CD4-positive, alpha-beta T cell treated with Interleukin-15 for 1 hour (primary cell): Measurements from ENCODE around the gene CST5.
"Not testable (repeated sequence)": the region's sequence is repeated elsewhere in the genome, so short reads cannot be mapped to it uniquely, and the experiment has no call there.

Experiments
- DNase-seq: peaks from one replicate; pipeline ENCODE4 v3.0.0-alpha.2; 2020

The CST5 gene

GRCh38 chr20:23887856-23888255, 8.3 kb upstream of the CST5 start:
- DNase-seq: no peak

GRCh38 chr20:23884771-23885162, 5.2 kb upstream of the CST5 start:
- no peak for DNase-seq

- no peak for DNase-seq
Observed at GRCh38 chr20:23884136-23884770, 4.7 kb upstream of the CST5 start.

GRCh38 chr20:23881371-23881770, 1.8 kb upstream of the CST5 start:
- DNase-seq: no peak

DNA sequence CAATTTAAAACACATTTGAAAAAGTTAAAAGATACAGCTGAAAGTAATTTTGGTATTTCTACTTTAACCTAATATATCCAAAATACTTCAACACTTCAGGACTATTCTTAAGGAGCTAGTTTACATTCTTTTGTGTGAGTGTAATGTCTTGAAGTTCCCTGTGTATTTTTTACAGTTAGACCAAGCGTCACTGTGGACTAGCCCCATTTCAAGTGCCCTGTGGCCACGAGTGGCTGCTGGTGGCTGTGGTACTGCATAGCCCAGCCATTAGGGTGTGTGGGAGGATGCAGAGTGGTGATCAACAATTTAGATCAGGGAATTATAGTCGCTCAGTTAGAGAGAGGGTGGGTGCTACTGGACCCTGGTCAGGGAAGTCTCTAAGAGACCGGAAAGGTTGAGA, 869 bp upstream of the CST5 start:
- DNase-seq: no peak

DNA sequence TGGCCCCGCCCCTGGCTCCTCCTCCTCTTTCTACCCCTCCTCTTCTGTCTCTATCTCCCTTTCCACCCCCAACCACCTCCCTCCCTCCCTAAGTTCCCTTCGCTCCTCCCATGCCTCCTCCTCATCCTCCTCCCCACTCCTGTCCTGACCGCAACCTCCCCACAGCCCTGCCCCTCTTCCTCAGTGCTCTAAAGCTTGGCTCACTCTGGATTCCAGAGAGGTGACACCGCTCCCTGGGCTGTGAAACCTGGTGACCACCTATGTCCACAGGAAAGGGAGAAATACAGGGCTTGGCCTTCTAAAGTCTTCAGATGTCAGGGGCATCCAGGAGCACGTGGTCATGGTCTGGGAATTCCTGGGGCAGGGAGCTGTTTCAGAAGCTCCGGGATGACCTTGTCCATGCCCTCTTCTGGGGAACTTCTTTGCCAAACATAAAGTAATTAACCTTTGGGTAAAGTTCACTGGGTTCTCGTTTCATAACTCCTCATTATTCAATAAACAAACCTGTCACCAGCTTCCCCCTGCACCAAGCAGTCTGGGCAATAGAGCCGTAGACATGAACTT, 345 bp upstream of the CST5 start:
- no peak for DNase-seq

DNA sequence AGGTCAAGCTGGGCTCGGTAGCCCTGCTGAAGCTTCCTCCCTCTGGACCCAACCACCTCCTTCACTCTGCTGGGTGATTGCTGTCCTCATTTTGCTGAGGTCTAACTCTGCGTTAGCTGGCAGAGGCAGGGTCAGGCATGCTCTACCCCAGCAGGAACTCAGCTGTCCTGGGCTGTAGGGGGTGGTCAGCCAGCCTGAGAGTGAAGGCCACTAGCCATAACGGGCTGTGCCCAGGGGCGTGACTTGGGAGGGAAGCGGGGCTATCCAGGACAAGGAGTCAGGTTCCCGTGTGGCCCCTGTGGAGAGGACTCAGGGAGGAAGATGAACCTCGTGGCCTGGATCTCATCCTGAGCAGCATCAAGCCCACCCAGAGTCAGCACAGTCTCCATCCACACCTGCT, 761 bp downstream of the CST5 start:
- DNase-seq: no peak

GRCh38 chr20:23878016-23878542, 1.5 kb downstream of the CST5 start:
- DNase-seq: not testable (repeated sequence)

- DNase-seq: no peak
Observed at GRCh38 chr20:23877524-23877923, 2.0 kb downstream of the CST5 start.

DNA sequence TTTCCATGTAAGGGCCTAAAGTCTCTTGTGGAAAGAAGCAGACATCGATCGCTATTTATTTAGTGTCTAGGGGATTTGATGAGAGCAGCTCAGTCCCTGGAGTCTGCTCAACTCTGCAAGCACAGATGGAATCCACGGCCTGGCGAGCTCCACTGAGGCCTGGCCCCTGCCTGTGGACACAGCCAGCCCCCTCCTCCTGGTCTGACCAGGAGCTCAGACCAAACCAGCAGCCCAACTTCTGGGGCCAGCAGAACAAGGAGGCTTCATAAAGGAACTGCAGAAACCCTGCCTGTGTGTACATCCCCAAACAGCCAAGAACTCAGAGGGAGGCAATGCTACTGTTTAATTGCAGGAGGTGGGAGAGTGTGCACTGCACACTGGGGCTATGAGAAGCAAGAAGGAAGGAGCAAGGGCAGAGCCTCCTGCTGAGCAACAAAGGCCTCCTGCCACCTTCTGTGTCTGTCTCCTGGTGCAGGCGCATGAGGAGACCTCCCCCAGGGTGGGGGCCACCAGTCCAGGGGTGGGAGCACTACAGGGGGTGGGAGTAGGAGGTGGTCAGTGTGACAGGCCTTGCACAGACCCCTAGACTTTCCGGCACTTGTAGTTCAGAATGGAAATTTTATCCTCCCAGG, 3.8 kb downstream of the CST5 start:
- no peak for DNase-seq

GRCh38 chr20:23874747-23875146, 4.8 kb downstream of the CST5 start:
- DNase-seq: no peak

DNA sequence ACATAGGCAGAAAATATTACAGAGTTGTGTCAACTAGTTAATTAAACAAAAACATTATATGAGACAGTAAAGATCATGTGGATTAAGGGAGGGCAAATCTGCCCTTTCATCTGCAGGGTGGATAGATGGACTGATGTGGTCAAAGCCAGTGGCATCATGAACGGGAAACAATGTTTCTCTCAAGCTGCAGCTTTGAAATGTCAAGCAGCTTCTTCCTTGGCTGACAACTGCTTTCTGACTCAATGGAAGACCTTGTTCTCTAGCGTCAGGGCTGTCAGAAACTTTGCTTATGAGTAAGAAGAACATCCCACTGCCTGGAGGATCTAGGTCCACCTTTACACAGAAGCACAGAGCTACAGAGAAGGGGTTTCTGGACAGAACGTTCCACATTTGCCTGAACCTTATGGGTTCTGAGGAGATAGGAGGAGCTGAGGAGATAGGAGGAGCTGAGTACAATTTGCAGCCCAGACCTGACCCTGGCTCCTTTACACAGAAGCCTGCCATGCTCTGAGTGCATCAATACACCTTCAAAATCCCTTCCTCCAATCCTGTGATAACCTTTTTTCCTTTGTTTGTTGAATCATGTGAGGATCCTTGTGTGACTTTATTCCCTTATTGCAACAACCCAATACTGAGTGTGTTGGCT, 6.1 kb downstream of the CST5 start:
- no peak for DNase-seq

DNA sequence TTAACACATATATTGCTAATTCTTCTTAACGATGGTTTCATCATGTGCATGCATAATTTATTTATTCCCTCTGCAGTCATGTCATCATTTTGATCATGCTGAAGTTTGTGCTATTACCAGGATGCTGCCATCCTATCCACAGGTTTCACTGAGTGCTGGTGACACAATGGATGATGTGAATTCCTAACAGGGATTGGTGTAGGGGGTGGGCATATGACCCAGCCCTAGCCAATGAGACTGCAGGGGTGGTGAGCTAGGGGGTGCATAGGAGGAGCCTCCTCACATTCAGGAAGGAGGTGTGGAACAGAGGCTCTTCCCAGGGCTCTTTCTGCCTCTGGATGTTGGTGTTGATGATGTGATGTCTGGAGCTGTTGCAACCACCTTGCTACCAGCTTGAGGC, 7.5 kb downstream of the CST5 start:
- DNase-seq: no peak

- DNase-seq: no peak
Observed at GRCh38 chr20:23870461-23870860, 9.1 kb downstream of the CST5 start.

DNA sequence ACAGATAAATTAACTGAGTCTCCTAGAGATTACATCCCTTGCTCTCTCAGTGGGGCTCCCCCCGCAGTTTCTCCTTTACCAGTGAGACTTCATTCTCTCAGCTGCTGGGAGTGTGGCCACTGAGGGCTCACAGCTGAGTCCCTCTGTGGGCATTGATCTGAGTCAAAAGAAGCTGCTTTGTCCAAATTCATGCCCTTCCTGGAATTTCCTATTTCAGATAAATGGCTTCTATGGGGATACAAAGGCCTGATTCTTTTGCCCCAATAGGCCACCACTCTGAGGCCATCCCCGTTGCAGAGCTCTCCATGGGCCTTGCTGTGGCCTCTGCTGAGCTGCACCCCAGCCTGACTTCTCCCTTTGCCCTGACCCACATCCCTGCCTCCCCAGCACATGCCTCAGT, 10.0 kb downstream of the CST5 start:
- DNase-seq: no peak

DNA sequence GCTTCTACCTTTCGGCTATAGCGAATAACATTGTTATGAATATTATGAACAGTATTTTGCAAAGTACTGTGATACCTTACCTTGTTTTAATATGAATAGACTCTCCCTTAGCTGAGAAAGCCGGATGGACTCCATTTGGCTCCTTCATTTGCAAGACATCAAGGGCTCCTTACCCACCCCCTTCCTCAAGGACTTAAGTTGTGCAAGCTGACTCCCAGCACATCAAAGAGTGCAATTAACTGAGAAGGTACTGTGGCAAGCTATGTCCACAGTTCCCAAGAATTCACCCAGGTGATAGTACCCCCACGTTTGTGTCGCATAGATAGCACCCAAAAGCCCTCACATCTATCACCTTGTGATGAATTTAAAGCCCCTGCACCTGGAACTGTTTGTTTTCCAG, 11.2 kb downstream of the CST5 start:
- DNase-seq: no peak

DNA sequence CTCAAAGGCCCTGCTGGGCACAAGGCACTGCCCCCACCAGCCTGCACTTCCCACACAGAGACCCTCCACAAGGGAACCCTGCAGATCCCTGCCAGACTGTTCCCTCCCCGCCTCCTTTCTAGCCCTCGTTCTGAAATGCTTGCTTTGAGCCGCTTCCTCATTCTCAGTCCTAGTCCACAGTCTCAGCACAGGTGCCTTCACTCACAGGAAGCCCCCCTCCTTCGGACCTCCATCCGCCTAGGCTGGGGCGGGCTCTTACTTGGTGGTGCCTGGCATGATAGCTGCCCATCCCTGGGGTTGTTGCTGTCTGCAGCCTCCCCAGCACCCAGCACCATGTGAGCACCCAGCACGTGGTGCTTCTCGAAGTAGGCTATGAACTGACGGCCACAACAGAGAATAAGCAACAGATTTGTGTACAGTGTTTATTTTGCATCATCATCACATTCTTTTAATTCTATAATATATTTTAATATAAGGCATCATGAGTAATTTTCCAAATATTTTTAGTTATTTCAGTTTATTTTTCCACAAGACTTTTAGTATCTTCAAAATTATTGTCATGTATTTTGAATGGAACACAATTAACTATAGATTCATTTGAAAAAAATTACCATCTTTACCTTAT, 12.3 kb downstream of the CST5 start:
- no peak for DNase-seq

- DNase-seq: not testable (repeated sequence)
Observed at GRCh38 chr20:23860771-23861170, 18.8 kb downstream of the CST5 start.

DNA sequence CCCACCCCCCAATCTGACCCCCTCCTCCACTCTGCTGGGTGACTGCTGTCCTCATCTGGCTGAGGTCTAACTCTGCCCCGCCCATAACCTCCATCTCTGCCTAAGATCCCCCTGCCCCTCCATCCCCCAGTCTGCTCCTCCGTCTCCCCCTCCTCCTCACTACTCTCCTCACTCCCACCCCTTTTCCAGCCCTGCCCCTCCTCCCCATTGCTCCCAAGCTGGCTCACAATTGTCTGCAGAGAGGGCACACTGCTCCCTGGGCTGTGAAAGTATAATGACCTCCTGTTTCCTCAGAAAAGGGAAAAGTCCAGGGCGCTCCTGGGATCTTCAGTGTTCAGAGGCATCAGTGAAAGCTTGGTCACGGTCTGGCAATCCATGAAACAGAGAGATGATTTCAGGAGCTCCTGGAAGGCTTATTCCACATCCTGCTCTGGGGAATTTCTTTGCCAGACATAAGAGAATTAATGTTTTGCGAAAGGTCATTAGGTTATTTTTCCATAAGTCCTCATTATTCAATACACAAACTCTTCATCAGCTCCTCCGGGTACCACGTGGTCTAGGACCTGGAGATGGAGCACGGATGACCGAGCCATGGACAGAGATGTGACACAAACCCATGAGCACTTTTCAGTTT, 21.5 kb downstream of the CST5 start:
- no peak for DNase-seq

DNA sequence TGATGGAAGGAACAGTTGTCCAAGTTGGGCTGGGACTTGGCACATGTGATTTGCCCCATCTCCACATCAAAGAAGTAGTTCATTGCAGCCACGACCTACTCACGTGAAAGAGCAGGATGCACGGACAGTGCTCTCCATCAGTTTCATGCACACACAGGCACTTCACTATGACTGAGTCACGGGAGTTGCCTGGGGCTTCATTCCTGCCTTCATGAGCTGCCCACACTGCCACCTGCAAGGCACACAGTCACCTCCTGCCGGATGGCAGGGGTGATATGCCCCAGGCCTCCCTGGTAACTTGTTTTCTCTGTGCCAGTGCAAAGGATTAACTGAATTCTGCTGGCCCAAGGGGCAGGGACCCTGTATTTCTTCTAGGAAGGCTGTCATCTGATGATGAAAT, 22.8 kb downstream of the CST5 start:
- DNase-seq: no peak

DNA sequence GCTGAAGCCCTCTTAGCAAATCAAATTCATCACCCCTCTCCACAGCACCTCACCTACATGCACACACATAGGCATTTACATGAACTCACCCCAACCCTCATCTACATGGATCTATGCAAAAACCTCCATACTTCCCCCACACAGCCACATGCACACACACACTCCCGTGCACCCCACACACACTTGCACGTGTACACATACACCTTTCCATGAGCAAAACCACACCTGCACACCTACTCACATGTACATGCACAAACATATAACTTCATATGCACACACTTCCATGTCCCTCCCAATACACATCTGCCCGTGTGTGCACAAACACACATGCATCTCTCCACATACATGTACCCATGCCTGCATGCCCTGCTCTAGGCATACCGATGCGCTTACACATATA, 23.3 kb downstream of the CST5 start:
- no peak for DNase-seq

DNA sequence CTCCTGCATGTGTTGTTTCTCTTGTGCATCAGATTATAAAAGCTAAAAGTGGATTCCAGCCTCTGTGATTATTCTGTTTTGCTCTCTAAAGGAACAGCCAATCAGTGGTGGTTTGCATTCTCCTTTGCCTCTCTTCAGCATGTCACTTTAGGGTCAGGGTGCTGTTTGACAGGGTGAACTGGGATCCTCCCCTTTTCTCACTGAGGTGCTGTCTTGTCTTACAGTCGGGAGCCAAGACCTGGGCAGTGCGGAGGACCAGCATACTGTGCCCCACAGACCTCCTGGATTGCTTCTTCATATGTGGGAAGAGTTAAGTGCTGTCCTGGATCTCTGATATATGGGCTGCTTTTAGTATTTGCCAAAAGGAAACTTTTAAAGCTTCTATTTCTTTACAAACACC, 37.9 kb downstream of the CST5 start:
- no peak for DNase-seq

DNA sequence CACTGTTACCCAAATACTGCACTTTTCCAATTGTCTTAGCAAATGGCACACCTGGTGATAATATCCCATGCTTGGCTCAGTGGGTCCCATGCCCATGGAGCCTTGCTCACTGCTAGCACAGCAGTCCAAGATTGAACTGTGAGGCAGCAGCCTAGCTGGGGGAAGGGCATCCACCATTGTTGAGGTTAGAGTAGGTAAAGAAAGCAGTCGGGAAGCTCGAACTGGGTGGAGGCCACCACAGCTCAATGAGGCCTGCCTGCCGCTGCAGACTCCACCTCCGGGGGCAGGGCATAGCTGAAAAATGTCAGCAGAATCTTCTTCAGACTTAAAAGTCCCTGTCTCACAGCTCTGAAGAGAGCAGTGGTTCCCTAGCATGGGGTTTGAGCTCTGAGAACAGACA, 43.8 kb downstream of the CST5 start:
- no peak for DNase-seq
